ENCODE results near the gene ADPGK.

DNA sequence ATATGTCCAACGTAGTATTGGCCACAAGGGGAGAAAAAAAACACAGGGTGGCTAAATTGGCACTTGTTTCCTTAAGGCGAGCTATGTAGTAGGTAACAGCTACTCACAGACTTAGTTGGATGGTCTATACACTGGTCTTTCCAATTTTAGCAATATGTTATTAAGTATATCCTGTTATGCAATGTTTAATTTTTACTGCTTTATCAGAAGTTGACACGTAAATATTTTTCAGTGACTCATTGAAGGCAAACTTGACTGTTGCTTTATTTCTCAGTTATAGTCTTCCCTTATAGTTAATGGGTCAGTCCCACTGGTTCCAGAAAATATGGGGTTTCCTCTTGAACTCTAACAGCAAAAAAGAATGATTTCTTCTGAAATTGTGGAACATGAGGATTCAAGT lies 46.5 kb downstream of the ADPGK start:
- TF ChIP-seq, protein P1, sequence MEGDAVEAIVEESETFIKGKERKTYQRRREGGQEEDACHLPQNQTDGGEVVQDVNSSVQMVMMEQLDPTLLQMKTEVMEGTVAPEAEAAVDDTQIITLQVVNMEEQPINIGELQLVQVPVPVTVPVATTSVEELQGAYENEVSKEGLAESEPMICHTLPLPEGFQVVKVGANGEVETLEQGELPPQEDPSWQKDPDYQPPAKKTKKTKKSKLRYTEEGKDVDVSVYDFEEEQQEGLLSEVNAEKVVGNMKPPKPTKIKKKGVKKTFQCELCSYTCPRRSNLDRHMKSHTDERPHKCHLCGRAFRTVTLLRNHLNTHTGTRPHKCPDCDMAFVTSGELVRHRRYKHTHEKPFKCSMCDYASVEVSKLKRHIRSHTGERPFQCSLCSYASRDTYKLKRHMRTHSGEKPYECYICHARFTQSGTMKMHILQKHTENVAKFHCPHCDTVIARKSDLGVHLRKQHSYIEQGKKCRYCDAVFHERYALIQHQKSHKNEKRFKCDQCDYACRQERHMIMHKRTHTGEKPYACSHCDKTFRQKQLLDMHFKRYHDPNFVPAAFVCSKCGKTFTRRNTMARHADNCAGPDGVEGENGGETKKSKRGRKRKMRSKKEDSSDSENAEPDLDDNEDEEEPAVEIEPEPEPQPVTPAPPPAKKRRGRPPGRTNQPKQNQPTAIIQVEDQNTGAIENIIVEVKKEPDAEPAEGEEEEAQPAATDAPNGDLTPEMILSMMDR (IDR thresholded peaks at IDR 0.05; ENCODE audit: low read length): no peak
- no peak for TF ChIP-seq EZH2 (optimal IDR thresholded peaks at IDR 0.05; ENCODE audit: low read depth, low read length)

All from MM.1S (cell line).